Central memory CD4-positive, alpha-beta T cell (primary cell): ENCODE measurements around the gene KLF6.

Experiments
- DNase-seq: peaks from one replicate; pipeline ENCODE4 v3.0.0; 2022

KLF6 gene

GRCh38 chr10:3808689-3809199 is 23.7 kb upstream of the KLF6 start:
- no peak for DNase-seq

GRCh38 chr10:3807928-3808496 is 23.0 kb upstream of the KLF6 start:
- no peak for DNase-seq

GRCh38 chr10:3807211-3807927 is 22.4 kb upstream of the KLF6 start:
- DNase-seq, result no peak

- DNase-seq, result no peak
These were observed 21.6 kb upstream of the KLF6 start for GRCh38 chr10:3806603-3807002.

GRCh38 chr10:3805791-3806461 is 20.9 kb upstream of the KLF6 start:
- DNase-seq, result peak; percentile 59

GRCh38 chr10:3805201-3805790 is 20.3 kb upstream of the KLF6 start:
- peak; percentile 91 for DNase-seq

- peak; percentile 73 for DNase-seq
These were observed 19.1 kb upstream of the KLF6 start for GRCh38 chr10:3803927-3804741.

- no peak for DNase-seq
These were observed 18.4 kb upstream of the KLF6 start for GRCh38 chr10:3803295-3803926.

- no peak for DNase-seq
These were observed 17.7 kb upstream of the KLF6 start for GRCh38 chr10:3802526-3803265.

- no peak for DNase-seq
These were observed 16.7 kb upstream of the KLF6 start for GRCh38 chr10:3801558-3802192.

- no peak for DNase-seq
These were observed 15.6 kb upstream of the KLF6 start for GRCh38 chr10:3800586-3800985.

- DNase-seq, result no peak
These were observed 12.7 kb upstream of the KLF6 start for GRCh38 chr10:3797750-3798149.

- DNase-seq, result no peak
These were observed 8.5 kb upstream of the KLF6 start for GRCh38 chr10:3793553-3793952.

GRCh38 chr10:3792710-3793219 is 7.8 kb upstream of the KLF6 start:
- DNase-seq, result no peak

- DNase-seq, result no peak
These were observed 7.1 kb upstream of the KLF6 start for GRCh38 chr10:3791974-3792633.

- DNase-seq, result no peak
These were observed 5.8 kb upstream of the KLF6 start for GRCh38 chr10:3790858-3791257.

- no peak for DNase-seq
These were observed 5.3 kb upstream of the KLF6 start for GRCh38 chr10:3790272-3790671.

GRCh38 chr10:3789621-3790020 is 4.6 kb upstream of the KLF6 start:
- DNase-seq, result no peak

- no peak for DNase-seq
These were observed 2.8 kb upstream of the KLF6 start for GRCh38 chr10:3787816-3788215.

- DNase-seq, result no peak
These were observed 2.0 kb upstream of the KLF6 start for GRCh38 chr10:3787016-3787400.
